Stimulated activated CD4-positive, alpha-beta T cell treated with anti-CD3 and anti-CD28 coated beads, Interleukin-2, amount 100 ng/mL, for 4 hours (primary cell): ENCODE measurements around the gene HEPHL1.

Source experiments
- DNase-seq: peaks from one replicate; pipeline ENCODE4 v3.0.0-alpha.2; 2020; ENCODE audit warnings: low read depth

The HEPHL1 gene

DNA sequence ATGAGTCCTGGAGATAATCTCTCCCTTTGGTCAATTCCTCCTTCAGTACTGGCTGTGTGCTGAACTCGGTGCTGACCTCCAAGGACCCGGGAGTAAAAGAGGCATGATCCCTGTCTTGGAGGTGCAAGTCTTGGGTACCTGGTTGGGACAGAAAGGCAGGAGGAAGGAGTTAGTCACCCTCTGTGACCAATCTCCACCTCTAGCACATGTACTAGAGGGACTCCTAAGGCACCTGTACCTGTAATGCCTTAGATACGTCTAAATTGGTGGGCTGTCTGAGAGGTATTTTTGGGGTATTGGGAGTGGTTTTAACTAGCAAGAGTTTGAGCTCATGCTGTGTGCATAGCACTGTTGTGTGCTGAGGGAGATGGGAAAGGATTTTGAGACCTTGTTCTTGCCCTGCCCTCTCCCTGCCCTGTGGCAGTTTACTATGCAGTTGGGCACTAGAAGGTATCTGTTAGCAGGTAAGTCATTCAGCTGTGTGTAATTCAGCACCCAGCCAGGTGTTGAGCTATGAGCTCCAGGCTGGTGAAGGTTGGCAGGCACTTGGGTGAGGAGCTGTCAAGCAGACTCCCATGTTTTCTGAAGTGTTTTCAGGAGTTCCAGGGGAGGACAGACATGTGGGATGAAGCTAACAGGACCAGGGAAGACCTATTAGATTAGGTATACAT lies 110.0 kb downstream of the HEPHL1 start:
- DNase-seq: no peak

DNA sequence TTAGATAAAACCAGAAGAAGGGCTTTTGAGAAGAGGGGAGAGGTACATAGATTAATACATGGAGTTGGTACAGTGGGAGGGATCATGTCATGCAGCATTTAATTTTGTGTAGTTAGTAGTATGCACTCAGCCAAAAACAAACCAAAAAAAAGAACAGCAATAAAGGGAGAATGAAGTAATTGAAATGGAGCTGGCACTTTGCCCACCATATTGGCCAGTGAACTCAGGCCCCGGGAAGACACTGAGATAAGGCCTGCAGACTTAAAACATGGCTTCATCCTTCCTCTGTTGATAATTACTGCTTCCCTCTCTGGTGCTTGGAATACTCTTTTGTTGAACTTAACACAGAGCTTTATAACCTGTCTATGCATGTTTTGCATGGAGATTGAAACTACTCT lies 110.6 kb downstream of the HEPHL1 start:
- no peak for DNase-seq

- DNase-seq: no peak
Measured at GRCh38 chr11:94132152-94132558, 111.0 kb downstream of the HEPHL1 start.

DNA sequence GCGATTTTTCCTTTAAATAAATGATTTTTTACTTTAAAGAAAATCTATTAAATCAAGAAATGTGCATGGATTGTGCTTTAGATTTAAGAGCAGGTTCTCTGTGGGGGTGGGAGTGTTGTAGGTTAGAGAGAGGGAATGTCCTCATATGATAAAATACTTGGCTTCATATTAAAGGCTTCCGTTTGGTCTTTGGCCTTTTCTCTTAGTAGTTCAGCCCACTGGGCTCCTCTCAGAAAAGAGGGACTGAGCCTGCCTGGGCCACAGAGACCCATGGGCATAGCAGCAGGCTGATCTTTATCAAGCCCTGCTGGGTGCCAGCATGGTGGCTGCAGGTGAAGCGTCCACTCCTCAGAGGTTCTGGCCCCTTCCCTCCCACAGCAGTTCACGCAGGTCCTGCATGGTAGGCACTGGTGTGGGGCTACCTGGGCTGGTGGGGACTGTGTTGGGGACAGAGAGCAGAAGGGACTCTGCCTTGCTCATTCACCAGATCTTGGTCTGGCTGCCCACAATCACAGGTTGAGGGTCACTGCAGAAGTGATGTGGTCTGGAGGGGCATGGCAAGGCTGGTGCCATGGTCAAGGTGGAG lies 111.8 kb downstream of the HEPHL1 start:
- no peak for DNase-seq

DNA sequence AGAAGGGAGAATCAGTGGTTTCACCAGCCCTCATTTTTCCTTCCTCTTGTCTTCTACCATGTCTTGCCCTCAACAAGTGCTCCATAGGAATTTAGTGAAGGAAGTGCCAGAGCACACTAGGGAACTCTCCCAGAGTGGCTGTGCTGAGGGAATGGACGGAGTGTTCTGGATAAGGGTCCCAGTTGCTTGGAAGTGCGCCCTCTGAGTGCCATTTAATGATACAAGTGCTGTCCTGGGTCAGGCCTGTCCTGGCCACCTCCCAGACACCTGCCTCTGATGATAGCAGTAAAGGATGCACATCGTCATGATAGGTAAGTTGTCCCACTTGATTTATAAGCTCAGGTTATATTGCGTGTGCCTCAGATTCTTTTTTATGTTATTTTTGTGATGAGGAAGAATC lies 112.6 kb downstream of the HEPHL1 start:
- DNase-seq: no peak

GRCh38 chr11:94134651-94135512 lies 113.7 kb downstream of the HEPHL1 start:
- DNase-seq: no peak

DNA sequence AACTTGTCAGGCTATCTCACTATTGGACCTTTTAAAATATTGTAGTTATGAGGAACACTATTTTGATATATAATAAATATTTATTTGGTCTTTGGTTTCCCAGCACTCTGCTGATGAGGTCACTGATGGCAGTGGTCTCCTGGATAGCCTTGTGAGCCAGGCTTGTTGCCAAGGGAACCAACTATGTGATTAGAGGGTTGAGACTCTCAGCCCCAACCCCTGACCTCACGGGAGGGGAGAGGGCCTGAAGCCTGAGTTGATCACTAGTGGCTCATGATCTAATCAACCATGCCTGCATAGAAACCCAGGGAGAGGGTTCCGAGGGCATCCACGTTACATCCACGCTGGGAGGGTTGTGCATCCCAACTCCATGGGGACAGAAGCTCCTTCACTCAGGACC lies 118.3 kb downstream of the HEPHL1 start:
- no peak for DNase-seq

GRCh38 chr11:94140154-94140655 lies 119.1 kb downstream of the HEPHL1 start:
- no peak for DNase-seq

DNA sequence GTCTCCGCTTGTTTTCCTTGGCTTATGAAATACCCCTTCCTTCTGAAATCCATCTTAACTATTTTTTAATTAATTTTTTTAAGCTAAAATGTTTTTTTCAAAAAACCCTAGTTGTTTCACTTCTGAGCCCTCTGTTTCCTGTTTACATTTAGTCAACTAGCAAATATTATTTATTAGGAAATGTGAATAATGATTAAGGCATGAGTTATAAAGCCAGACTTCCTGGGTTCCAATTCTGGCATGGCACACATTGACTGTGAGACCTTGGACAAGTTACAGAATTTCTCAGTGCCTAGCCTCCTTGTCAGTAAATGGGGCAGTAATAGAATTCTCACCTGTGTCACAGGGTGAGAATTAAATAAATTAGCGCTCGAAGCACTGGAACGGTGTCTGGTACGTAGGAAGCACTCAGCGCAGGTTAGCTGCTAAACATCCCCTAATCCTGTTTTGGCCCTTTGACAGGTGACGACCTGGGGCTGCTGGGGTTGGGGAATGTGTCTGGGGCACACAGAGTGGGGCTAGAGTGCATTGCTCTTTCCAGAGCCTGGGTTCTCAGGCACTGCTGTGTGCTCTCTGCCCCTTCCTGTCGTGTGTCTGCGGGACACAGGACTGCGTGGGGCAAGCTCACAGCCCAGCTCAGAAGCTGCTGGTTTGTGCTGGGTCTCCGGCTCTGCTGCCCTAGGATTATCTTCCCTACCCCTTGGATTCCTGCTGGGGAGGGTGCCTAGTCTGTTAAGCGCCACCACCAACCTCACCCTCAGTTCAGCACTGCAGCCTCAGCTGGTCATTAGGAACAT lies 120.6 kb downstream of the HEPHL1 start:
- DNase-seq: no peak

DNA sequence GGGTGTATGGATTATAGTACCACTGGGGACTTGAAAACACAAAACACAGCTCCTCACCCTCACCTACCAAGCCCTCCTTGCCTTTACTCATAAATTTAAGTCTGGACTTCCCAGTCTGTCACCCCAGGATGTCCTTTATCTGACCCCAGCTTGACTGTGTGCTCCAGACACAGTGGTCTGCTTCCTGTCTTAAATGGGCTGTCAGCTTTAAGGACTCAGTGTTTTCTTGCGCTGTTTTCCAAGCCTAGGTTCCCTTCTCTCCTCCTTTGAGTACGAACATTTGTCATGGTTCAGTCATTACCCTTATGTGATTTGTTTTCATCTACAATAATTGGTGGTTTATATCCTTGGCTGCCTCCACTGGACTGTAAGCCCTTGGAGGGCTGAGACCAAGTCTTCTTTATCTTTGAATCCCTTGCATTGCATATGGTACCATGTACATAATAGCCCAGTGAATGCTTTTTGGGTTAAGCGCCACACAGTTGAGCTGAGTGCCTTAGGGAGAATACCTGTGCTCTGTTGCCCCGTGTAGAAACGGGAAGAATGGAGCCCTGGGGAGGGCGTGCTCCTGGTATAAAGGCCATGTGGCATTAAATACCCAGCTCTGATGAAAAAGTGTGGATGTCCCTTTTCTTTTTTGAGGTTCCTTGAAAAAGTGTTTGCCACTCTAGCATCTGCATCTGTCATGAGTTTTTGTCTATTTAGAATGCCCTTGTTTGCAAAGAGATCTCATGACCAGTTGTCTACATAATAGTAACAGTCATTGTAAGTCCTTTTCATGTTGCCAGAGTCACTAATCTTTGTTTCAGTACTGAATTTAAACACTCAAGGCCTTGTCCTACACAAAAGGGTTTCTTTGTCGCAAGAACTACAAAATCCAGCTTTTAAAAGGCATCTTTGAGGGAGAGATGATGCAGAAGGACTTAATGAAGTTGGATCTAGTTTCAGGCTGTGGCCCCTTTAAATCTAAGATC lies 121.4 kb downstream of the HEPHL1 start:
- DNase-seq: no peak

DNA sequence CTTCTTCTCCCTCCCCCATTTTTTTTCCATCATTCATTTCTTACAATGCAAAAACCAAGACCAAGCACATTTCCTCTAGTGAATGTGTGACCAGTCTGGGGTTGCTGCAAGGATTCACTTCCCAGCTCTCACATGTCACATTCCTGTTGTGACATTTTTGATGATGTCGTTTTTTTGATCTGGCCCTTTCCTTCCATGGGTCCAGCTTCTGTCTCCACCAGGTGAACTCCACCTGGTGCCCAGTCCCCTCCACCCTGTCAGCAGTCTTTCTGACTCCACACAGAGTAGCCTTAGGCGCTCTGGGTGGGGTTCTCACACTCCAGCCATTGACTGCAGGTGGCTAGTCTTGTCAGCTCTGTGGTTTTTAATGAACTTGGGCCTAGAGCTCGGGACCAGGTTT lies 123.1 kb downstream of the HEPHL1 start:
- no peak for DNase-seq

DNA sequence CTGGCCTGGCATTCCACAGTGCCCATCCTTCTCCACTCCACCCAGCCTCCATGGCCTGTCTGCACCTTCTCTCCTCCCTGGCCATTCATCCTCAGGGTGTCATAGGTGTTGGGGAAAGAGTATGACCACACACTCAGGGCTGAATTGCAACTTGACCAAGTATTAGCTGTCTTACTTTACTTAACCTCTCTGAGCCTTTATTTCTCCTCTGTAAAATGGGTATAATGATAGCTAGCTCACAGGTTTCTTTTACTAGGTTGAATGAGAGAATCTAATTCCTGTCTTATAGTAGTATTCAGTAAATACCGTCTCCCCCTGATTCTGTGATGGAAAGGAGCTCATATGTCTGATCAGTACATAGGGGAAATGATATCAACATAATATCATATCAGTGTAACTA lies 123.5 kb downstream of the HEPHL1 start:
- DNase-seq: no peak

DNA sequence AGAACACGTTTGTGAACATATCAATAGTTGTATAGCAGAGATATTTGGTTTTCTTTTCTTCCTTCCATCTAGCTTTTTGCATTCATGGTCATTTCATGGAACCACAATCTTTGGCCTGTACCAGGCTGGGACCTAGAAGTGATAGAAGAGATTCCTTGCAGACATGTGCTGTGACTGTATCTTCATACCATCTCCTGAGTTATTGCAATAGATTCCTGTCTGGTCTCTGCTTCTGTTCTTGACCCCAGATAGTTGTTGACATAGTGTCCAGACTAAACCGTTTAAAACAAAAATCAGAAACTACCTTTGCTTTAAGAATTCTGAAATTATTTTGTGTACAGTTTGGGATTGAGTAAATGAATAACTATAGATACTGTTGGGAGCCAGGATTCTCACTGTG lies 124.3 kb downstream of the HEPHL1 start:
- DNase-seq: no peak

DNA sequence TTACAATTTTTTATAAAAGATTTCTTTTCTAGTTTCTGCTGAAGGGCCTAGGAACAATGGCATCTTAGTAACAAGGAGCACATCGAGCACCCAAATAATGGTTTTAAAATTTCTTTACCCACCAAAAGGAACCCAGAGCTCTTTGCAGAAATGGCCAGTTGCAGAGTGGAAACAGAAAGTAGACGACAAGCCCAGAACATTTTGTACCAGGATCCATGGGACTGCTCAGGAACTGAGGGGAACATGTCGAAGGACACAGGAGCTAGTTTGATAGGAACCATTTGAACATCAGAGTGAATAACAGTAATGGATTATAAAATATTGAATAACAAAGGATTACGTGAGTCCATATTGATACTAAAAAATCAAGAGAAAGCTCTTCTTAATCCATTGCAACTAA lies 124.8 kb downstream of the HEPHL1 start:
- DNase-seq: no peak

- DNase-seq: no peak
Measured at GRCh38 chr11:94147433-94147845, 126.3 kb downstream of the HEPHL1 start.

DNA sequence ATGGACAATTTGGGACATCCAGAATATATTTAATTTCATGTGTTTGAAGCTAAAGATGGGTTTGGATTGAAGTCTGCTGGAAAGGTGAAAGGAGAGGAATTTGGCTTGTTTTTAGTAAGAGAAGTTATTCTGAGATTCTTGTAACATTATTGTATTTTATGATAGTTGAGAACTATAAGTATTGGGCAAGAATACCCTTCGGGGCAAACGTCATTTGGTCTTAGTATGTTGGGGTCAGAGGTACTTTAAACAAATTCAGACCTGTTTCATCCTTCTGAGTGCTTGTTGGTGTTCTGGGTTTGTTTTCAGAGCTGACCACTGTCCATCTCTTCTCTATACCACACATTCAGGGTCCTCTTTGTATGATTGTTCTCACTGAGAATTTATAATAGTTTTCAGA lies 127.0 kb downstream of the HEPHL1 start:
- no peak for DNase-seq

DNA sequence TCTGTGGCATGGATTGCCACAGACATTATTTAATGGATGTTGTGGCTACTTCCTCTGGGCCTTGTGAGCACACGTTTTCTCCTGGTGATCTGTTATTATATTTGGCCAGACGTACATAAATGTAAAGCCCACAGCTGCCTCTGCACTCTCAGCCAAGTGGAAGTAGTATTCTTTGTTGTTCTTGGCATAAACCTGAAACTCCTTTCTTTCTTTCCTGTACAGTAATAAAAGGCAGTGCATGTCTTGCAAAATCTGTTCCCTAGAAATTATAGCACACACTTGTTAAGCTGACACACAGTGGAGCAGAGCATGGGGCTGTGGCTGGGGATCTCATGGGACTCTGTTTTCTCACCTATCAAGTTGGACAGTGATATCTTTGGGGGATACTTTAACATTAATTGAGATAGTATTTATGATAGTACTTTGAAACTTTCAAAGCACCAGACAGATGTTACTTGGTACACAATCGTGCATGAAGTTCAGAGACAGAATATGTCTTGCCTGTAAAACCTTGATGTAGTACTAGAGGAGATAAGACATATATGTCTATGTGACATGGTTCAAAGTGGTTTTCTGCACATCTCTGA lies 128.4 kb downstream of the HEPHL1 start:
- no peak for DNase-seq

DNA sequence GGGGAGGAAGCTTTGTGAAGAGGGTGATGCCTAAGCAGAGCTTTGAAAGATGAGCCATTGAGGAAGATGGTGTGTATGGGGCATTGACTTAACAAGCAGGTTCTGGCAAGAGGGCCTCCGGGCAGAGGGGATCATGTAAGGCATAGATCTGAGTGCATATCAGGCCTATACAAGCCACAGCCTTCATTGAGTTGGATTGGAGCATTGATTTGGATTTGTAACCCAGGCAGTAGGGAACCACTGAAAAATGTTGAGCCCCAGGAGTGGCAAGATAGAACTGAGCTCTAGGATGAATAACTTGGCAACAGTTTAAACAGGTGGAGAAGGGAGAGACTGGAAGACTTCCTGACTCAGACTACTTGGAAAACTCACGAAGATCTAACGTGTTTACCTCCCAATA lies 128.9 kb downstream of the HEPHL1 start:
- no peak for DNase-seq

GRCh38 chr11:94150704-94151685 lies 129.8 kb downstream of the HEPHL1 start:
- DNase-seq: no peak
